GM12878 (cell line): ENCODE data around the gene LRRC3C. TPM values are rescaled to one million over a fixed set of nuclear protein-coding genes. Genes with fewer than 3 reads are reported as not detected.

ENCODE experiments used
- ATAC-seq: fragments of 200-7000 bp; cut with Tn5 transposase; 3 replicates; pipeline ENCODE4 v1.9.1; 2020; ENCODE audit warnings: mild to moderate bottlenecking, moderate library complexity
- BruUV-seq: library from RNA; stranded (reverse); fragments of 400-500 nt; replicated peaks from 2 replicates; lab custom pipeline; 2021; lab: Mats Ljungman, UMichigan
- CTCF ChIA-PET: fragments of 300-600 bp; sonication (Branson Sonifier 250); formaldehyde crosslinking; extraction: SDS; loops from one replicate; lab custom pipeline; 2021; ENCODE audit warnings: inconsistent platforms; lab: Yijun Ruan, JAX
- POLR2A ChIA-PET: fragments of 350-600 bp; formaldehyde crosslinking; extraction: SDS; loops from one replicate; lab custom pipeline; 2021; ENCODE audit warnings: inconsistent platforms; lab: Charles Lee
- RAD21 ChIA-PET: fragments of 300-600 bp; sonication (Branson Sonifier 250); formaldehyde crosslinking; loops from one replicate; lab custom pipeline; 2023; ENCODE audit warnings: antibody characterized with exemption; ENCODE audit not compliant: unreplicated experiment; lab: Charles Lee
- SMC1A ChIA-PET: fragments of 300-600 bp; sonication (Branson Sonifier 250); formaldehyde crosslinking; loops from one replicate; lab custom pipeline; 2023; ENCODE audit not compliant: unreplicated experiment, uncharacterized antibody; lab: Charles Lee
- DNase-seq: peaks from one replicate; pipeline ENCODE4 v3.0.0-alpha.2; 2011; ENCODE audit warnings: low read depth, low spot score
- FAIRE-seq: peaks from 3 replicates; lab custom pipeline; 2011; peaks lifted over from hg19 to GRCh38; lab: Jason Lieb, UNC
- H2AFZ ChIP-seq: 2 replicates; pipeline ENCODE4 v1.6.0; 2011; ENCODE audit warnings: low read depth, low read length, control low read depth; ENCODE audit not compliant: control insufficient read depth
- H3K27ac ChIP-seq: 2 replicates; pipeline ENCODE4 v1.5.1; 2011; ENCODE audit warnings: control low read depth; ENCODE audit not compliant: control insufficient read depth, insufficient read depth
- H3K27me3 ChIP-seq, 2 experiments: replicated peaks in 1 of 2; 2 replicates each; pipeline versions ENCODE4 v1.6.0 to v1.6.1; 2011; ENCODE audit warnings: low read length in 1 of 2; ENCODE audit not compliant: control insufficient read depth in 2 of 2, insufficient read depth in 2 of 2
- H3K36me3 ChIP-seq, 2 experiments: 2 replicates each; pipeline ENCODE4 v1.5.1; 2011; ENCODE audit warnings: low read length in 1 of 2; ENCODE audit not compliant: control insufficient read depth in 2 of 2, insufficient read depth in 2 of 2
- H3K4me1 ChIP-seq: 2 replicates; pipeline ENCODE4 v1.6.1; 2011; ENCODE audit warnings: mild to moderate bottlenecking, low read length, moderate library complexity, mixed read lengths; ENCODE audit not compliant: control insufficient read depth, insufficient read depth
- H3K4me2 ChIP-seq: 2 replicates; pipeline ENCODE4 v1.6.0; 2011; ENCODE audit warnings: control low read depth; ENCODE audit not compliant: control insufficient read depth, insufficient read depth
- H3K4me3 ChIP-seq: fragments of 200-600 bp; sonication (generic); 2 replicates; pipeline ENCODE4 v1.5.1; 2016
- H3K79me2 ChIP-seq: 2 replicates; pipeline ENCODE4 v1.6.0; 2011; ENCODE audit warnings: low read length; ENCODE audit not compliant: control insufficient read depth, insufficient read depth
- H3K9ac ChIP-seq: 2 replicates; pipeline ENCODE4 v1.8.0; 2011; ENCODE audit warnings: low read length, control low read depth, mixed read lengths; ENCODE audit not compliant: control insufficient read depth, insufficient read depth
- H3K9me3 ChIP-seq: replicated peaks from 3 replicates; pipeline ENCODE4 v1.5.1; 2011; ENCODE audit warnings: mild to moderate bottlenecking, low read length; ENCODE audit not compliant: control insufficient read depth, insufficient read depth
- H4K20me1 ChIP-seq: 2 replicates; pipeline ENCODE4 v1.6.0; 2011; ENCODE audit not compliant: control insufficient read depth, insufficient read depth
- BRCA1 ChIP-seq: IDR thresholded peaks from 2 replicates; pipeline ENCODE4 v1.6.1; 2011; ENCODE audit warnings: low read depth, low read length, improper control_type of control experiment
- HDAC6 ChIP-seq: fragments of 200-600 bp; sonication (generic); IDR thresholded peaks from one replicate; pipeline ENCODE4 v1.8.0; 2017; ENCODE audit warnings: antibody characterized with exemption; ENCODE audit not compliant: unreplicated experiment
- RB1 ChIP-seq: fragments of 450-650 bp; formaldehyde crosslinking; IDR thresholded peaks from 2 replicates; pipeline ENCODE4 v1.6.1; 2017; ENCODE audit warnings: mild to moderate bottlenecking, borderline replicate concordance
- TARDBP ChIP-seq: IDR thresholded peaks from 2 replicates; pipeline ENCODE4 v1.6.1; 2016; ENCODE audit warnings: borderline replicate concordance
- WRNIP1 ChIP-seq: IDR thresholded peaks from 2 replicates; pipeline ENCODE4 v1.6.1; 2011; ENCODE audit warnings: low read depth, low read length, improper control_type of control experiment, borderline replicate concordance
- ZBED1 ChIP-seq: IDR thresholded peaks from 2 replicates; pipeline ENCODE4 v1.6.1; 2016; ENCODE audit warnings: borderline replicate concordance
- ZSCAN29 ChIP-seq: fragments of 450-650 bp; IDR thresholded peaks from 2 replicates; pipeline ENCODE4 v1.6.1; 2017; ENCODE audit warnings: mild to moderate bottlenecking, moderate library complexity
- WGBS: methylation state at CpG from one replicate; pipeline ENCODE4 v1.1.6; 2016; ENCODE audit warnings: low lambda C conversion rate; ENCODE audit not compliant: insufficient replicate concordance, insufficient coverage; ENCODE audit errors: missing lambda C conversion rate; 5-methylcytosine and 5-hydroxymethylcytosine counted together
- in situ Hi-C: fragments of 300-500 bp; cut with MboI; formaldehyde crosslinking; loops from 9 replicates; pipeline ENCODE4 v1.14.3; 2018; ENCODE audit warnings: mixed read lengths
- intact Hi-C: fragments of 100-400 bp; cut with micrococcal nuclease; formaldehyde crosslinking; loops from one replicate; pipeline ENCODE4 v1.14.2; 2022; ENCODE audit not compliant: unreplicated experiment
- polyA plus RNA-seq, 11 experiments: library from polyadenylated mRNA; depleted of rRNA in 4 of 11; unstranded in 6 of 11; stranded (reverse) in 5 of 11; fragments of >200 nt; fragmentation: Nextera tagmentation in 4 of 11; fragmentation: Illumina TruSeq in 1 of 11; extraction: Ambion mirVana in 4 of 11; extraction: Trizol in 1 of 11; gene quantifications; 1 replicate in 1 of 11; 2 replicates in 10 of 11; pipeline versions ENCODE4 v1.2.1 to v1.2.3, GENCODE V29; 2011 to 2016; ENCODE audit warnings: inconsistent platforms in 2 of 11, missing spikeins in 2 of 11, low read depth in 1 of 11
- total RNA-seq, 4 experiments: library from RNA; depleted of rRNA in 3 of 4; stranded (reverse); fragments of >200 nt in 3 of 4; fragmentation: Illumina TruSeq in 1 of 4; extraction: Trizol in 1 of 4; gene quantifications; 2 replicates each; pipeline versions ENCODE4 v1.2.1 to v1.2.3, GENCODE V29; 2013 to 2021

The LRRC3C gene
- total and polyA plus RNA-seq, 10 of the 15 experiments (the other 5 are each of a cell fraction or from before 2014, with no cell fraction given) = not detected

DNA sequence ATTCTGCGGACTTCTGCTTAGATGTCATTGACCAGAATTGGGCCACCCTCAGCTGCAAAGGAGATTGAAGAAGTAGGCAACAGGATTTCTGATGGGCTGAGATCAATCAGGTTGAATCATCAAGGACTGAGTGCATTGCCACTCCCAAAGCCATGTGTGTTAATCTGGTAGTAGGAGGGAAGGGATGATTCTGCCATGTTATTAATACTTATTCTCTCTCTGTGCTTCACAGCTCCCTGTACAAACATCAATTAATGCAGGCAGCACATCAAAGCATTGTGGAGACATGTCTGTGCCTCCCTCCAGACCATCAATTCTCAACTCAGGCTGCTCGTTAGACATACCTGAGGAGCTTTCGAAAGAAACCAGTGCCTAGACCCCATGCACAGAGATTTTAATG is 11.6 kb downstream of the LRRC3C start:
- no peak for ATAC-seq
- DNase-seq = no peak
- H3K9ac ChIP-seq = no peak overlapping the region
- ChIA-PET CTCF (interaction anchor here (0.7 to 5.5 kb wide), 15 partner anchors 10 to 185 kb away, joined by 3 to 98 read pairs (median 5); partner anchors contain the start of genes ORMDL3, PSMD3 and ZPBP2), SMC1A (interaction anchor here (1.0 to 5.5 kb wide), 14 partner anchors 11 to 184 kb away, joined by 3 to 46 read pairs (median 9); partner anchors contain the start of genes GSDMB, LRRC3C, ORMDL3 and PSMD3), POLR2A (interaction anchor here (0.7 to 4.8 kb wide), 10 partner anchors 12 to 164 kb away, joined by 3 to 64 read pairs (median 6); partner anchors contain the start of genes LRRC3C, ORMDL3 and PSMD3), RAD21 (interaction anchor here (0.6 to 4.6 kb wide), 12 partner anchors 9 to 184 kb away, joined by 3 to 39 read pairs (median 7); partner anchors contain the start of genes LRRC3C, ORMDL3 and PSMD3)
- H2AFZ ChIP-seq = no peak overlapping the region
- in situ Hi-C loops (no loop called here), intact Hi-C loops (loop anchor here (1.0 to 2.0 kb wide), 2 partner anchors 20 to 41 kb away; partner anchors contain the start of gene PSMD3)
- H3K4me1 ChIP-seq = peaks cover 17% of the 10 kb centered on the region
- no peaks in the 10 kb centered on the region for H3K79me2 ChIP-seq
- no peaks in the 10 kb centered on the region for H3K9me3 ChIP-seq
- no peaks in the 10 kb centered on the region for H3K36me3 ChIP-seq
- H3K27ac ChIP-seq = no peak overlapping the region
- H4K20me1 ChIP-seq = no peaks in the 10 kb centered on the region
- H3K4me3 ChIP-seq = no peak overlapping the region
- no TSS peak for BruUV-seq
- H3K4me2 ChIP-seq = no peak overlapping the region
- H3K27me3 ChIP-seq = no peaks in the 10 kb centered on the region
- TF ChIP-seq BRCA1 (no peak), ZBED1 (no peak), HDAC6 (no peak), TARDBP (no peak), ZSCAN29 (no peak), RB1 (no peak), WRNIP1 (no peak)
- WGBS = 95% methylated on average over 3 of the region's 3 CpGs
- no peak for FAIRE-seq
